Esophagus muscularis mucosa (tissue), 3 donors: Measurements from ENCODE around the gene PTPRN2.

ENCODE experiments used
- EP300 ChIP-seq: sonication (generic); formaldehyde crosslinking; IDR thresholded peaks from one replicate; pipeline ENCODE4 v1.6.1; 2017; ENCODE audit warnings: antibody characterized with exemption
- POLR2A ChIP-seq: fragments of 450-650 bp; IDR thresholded peaks from one replicate; pipeline ENCODE4 v1.6.1; 2017; ENCODE audit warnings: antibody characterized with exemption, moderate library complexity, mild to moderate bottlenecking, low read depth
- POLR2AphosphoS5 ChIP-seq, 2 donors: sonication (generic); formaldehyde crosslinking; IDR thresholded peaks; one replicate each; pipeline ENCODE4 v1.6.1; 2017; ENCODE audit warnings: antibody characterized with exemption in 2 of 2

- TF ChIP-seq POLR2A: no peak
- TF ChIP-seq POLR2AphosphoS5 (IDR thresholded peaks at IDR 0.05): no peak
- TF ChIP-seq EP300: no peak
Observed at GRCh38 chr7:158396301-158396905, 191.2 kb downstream of the PTPRN2 start.
